Activated naive CD4-positive, alpha-beta T cell treated with anti-CD3 and anti-CD28 coated beads, Interleukin-2, amount 10 ng/mL, durations not matched to agents 7 days and 5 days (primary cell): Measurements from ENCODE around the gene CACNG7.

Experiments used
- CTCF ChIA-PET: fragments of 350-600 bp; sonication (Branson Sonifier 250); formaldehyde crosslinking; loops from one replicate; lab custom pipeline; 2021; ENCODE audit warnings: antibody characterized with exemption; lab: Charles Lee
- DNase-seq: peaks from one replicate; pipeline ENCODE4 v3.0.0-alpha.2; 2020
- H3K27ac Mint-ChIP-seq: one replicate; pipeline ENCODE4 v1.8.0; 2021; ENCODE audit warnings: mild to moderate bottlenecking, moderate library complexity, mixed read lengths
- H3K27me3 Mint-ChIP-seq: one replicate; pipeline ENCODE4 v1.8.0; 2021; ENCODE audit warnings: mild to moderate bottlenecking, mixed read lengths
- H3K36me3 Mint-ChIP-seq: one replicate; pipeline ENCODE4 v1.8.0; 2021; ENCODE audit warnings: mixed read lengths
- H3K4me1 Mint-ChIP-seq: one replicate; pipeline ENCODE4 v1.8.0; 2021; ENCODE audit warnings: mixed read lengths
- H3K4me3 Mint-ChIP-seq: one replicate; pipeline ENCODE4 v1.8.0; 2021; ENCODE audit warnings: mild to moderate bottlenecking, moderate library complexity, mixed read lengths
- H3K9me3 Mint-ChIP-seq: one replicate; pipeline ENCODE4 v1.8.0; 2021; ENCODE audit warnings: mixed read lengths

CACNG7 gene

GRCh38 chr19:53872762-53873161 lies 36.3 kb upstream of the CACNG7 start:
- Mint-ChIP-seq H3K4me3 (no peak overlapping the region), H3K4me1 (peaks cover 69% of the 10 kb centered on the region)

GRCh38 chr19:53873773-53874605 lies 35.1 kb upstream of the CACNG7 start:
- H3K4me3 Mint-ChIP-seq, result peak overlapping the region; percentile 45
- no peaks in the 10 kb centered on the region for H3K27me3 Mint-ChIP-seq
- peaks cover 56% of the 10 kb centered on the region for H3K36me3 Mint-ChIP-seq
- CTCF ChIA-PET, result no interaction called here
- peaks cover 78% of the 10 kb centered on the region for H3K4me1 Mint-ChIP-seq
- H3K9me3 Mint-ChIP-seq, result peaks cover 5% of the 10 kb centered on the region
- DNase-seq, result no peak
- H3K27ac Mint-ChIP-seq, result peak overlapping the region; percentile 93

More at GRCh38 chr19:53872762-53873161, 36.3 kb upstream of the CACNG7 start:
- no peaks in the 10 kb centered on the region for H3K27me3 Mint-ChIP-seq
- no peak for DNase-seq
- H3K36me3 Mint-ChIP-seq, result peaks cover 56% of the 10 kb centered on the region
- peak overlapping the region; percentile 68 for H3K27ac Mint-ChIP-seq
- CTCF ChIA-PET, result no interaction called here
- H3K9me3 Mint-ChIP-seq, result peaks cover 5% of the 10 kb centered on the region

- peak; percentile 58 for DNase-seq
- H3K36me3 Mint-ChIP-seq, result peaks cover 55% of the 10 kb centered on the region
- H3K27me3 Mint-ChIP-seq, result no peaks in the 10 kb centered on the region
- H3K27ac Mint-ChIP-seq, result peak overlapping the region; percentile 93
- H3K4me3 Mint-ChIP-seq, result peak overlapping the region; percentile 45
- CTCF ChIA-PET, result no interaction called here
- peaks cover 80% of the 10 kb centered on the region for H3K4me1 Mint-ChIP-seq
- peaks cover 5% of the 10 kb centered on the region for H3K9me3 Mint-ChIP-seq
Measured at GRCh38 chr19:53874606-53874990, 34.5 kb upstream of the CACNG7 start.

GRCh38 chr19:53875602-53876325 lies 33.3 kb upstream of the CACNG7 start:
- no peaks in the 10 kb centered on the region for H3K27me3 Mint-ChIP-seq
- peak overlapping the region; percentile 93 for H3K27ac Mint-ChIP-seq
- peaks cover 50% of the 10 kb centered on the region for H3K36me3 Mint-ChIP-seq
- H3K4me1 Mint-ChIP-seq, result peaks cover 75% of the 10 kb centered on the region
- peaks cover 5% of the 10 kb centered on the region for H3K9me3 Mint-ChIP-seq
- no peak for DNase-seq
- peak overlapping the region; percentile 31 for H3K4me3 Mint-ChIP-seq
- CTCF ChIA-PET, result no interaction called here

GRCh38 chr19:53876651-53877224 lies 32.3 kb upstream of the CACNG7 start:
- H3K27ac Mint-ChIP-seq, result peak overlapping the region; percentile 88

GRCh38 chr19:53877361-53877766 lies 31.7 kb upstream of the CACNG7 start:
- peak overlapping the region; percentile 88 for H3K27ac Mint-ChIP-seq

More at GRCh38 chr19:53876651-53877224, 32.3 kb upstream of the CACNG7 start:
- peaks cover 41% of the 10 kb centered on the region for H3K36me3 Mint-ChIP-seq
- H3K27me3 Mint-ChIP-seq, result no peaks in the 10 kb centered on the region
- no peak for DNase-seq
- H3K4me1 Mint-ChIP-seq, result peaks cover 65% of the 10 kb centered on the region
- CTCF ChIA-PET, result interaction anchor here (0.5 kb wide), 1 partner anchor 147 kb away, joined by 3 read pairs; no protein-coding TSS in a partner anchor
- peaks cover 5% of the 10 kb centered on the region for H3K9me3 Mint-ChIP-seq
- H3K4me3 Mint-ChIP-seq, result peak overlapping the region; percentile 11

GRCh38 chr19:53878776-53879139 lies 30.3 kb upstream of the CACNG7 start:
- Mint-ChIP-seq H3K27ac (no peak overlapping the region), H3K36me3 (peaks cover 30% of the 10 kb centered on the region), H3K27me3 (no peaks in the 10 kb centered on the region), H3K4me3 (no peak overlapping the region), H3K9me3 (peaks cover 5% of the 10 kb centered on the region), H3K4me1 (peaks cover 55% of the 10 kb centered on the region)
- CTCF ChIA-PET, result interaction anchor here (1.0 to 1.1 kb wide), 3 partner anchors 10 to 27 kb away, joined by 3 to 4 read pairs (median 3); no protein-coding TSS in a partner anchor
- no peak for DNase-seq

More at GRCh38 chr19:53877361-53877766, 31.7 kb upstream of the CACNG7 start:
- peaks cover 40% of the 10 kb centered on the region for H3K36me3 Mint-ChIP-seq
- H3K27me3 Mint-ChIP-seq, result no peaks in the 10 kb centered on the region
- H3K4me1 Mint-ChIP-seq, result peaks cover 63% of the 10 kb centered on the region
- peak overlapping the region; percentile 2 for H3K4me3 Mint-ChIP-seq
- peaks cover 5% of the 10 kb centered on the region for H3K9me3 Mint-ChIP-seq
- peak; percentile 73 for DNase-seq
- CTCF ChIA-PET, result no interaction called here

GRCh38 chr19:53879140-53880081 lies 29.7 kb upstream of the CACNG7 start:
- no peaks in the 10 kb centered on the region for H3K27me3 Mint-ChIP-seq

GRCh38 chr19:53880711-53881481 lies 28.2 kb upstream of the CACNG7 start:
- Mint-ChIP-seq H3K9me3 (no peaks in the 10 kb centered on the region), H3K27me3 (no peaks in the 10 kb centered on the region), H3K4me3 (no peak overlapping the region), H3K4me1 (peaks cover 36% of the 10 kb centered on the region), H3K36me3 (peaks cover 12% of the 10 kb centered on the region), H3K27ac (no peak overlapping the region)
- CTCF ChIA-PET, result interaction anchor here (1.1 to 1.7 kb wide), 5 partner anchors 12 to 145 kb away, joined by 3 to 5 read pairs (median 4); no protein-coding TSS in a partner anchor
- no peak for DNase-seq

More at GRCh38 chr19:53879140-53880081, 29.7 kb upstream of the CACNG7 start:
- Mint-ChIP-seq H3K4me3 (no peak overlapping the region), H3K4me1 (peaks cover 51% of the 10 kb centered on the region), H3K36me3 (peaks cover 23% of the 10 kb centered on the region), H3K27ac (no peak overlapping the region), H3K9me3 (peaks cover 2% of the 10 kb centered on the region)
- CTCF ChIA-PET, result interaction anchor here (1.1 kb wide), 2 partner anchors 10 to 27 kb away, joined by 3 to 4 read pairs; no protein-coding TSS in a partner anchor
- DNase-seq, result peak; percentile 89

- H3K9me3 Mint-ChIP-seq, result no peaks in the 10 kb centered on the region
- CTCF ChIA-PET, result interaction anchor here (1.1 to 1.7 kb wide), 6 partner anchors 10 to 144 kb away, joined by 3 to 5 read pairs (median 4); no protein-coding TSS in a partner anchor
- H3K4me1 Mint-ChIP-seq, result peaks cover 29% of the 10 kb centered on the region
- peak; percentile 81 for DNase-seq
- H3K36me3 Mint-ChIP-seq, result peaks cover 7% of the 10 kb centered on the region
- no peak within 1 kb of the TSS for H3K27ac Mint-ChIP-seq
- H3K27me3 Mint-ChIP-seq, result no peaks in the 10 kb centered on the region
- peak within 1 kb of the TSS; percentile 19 for H3K4me3 Mint-ChIP-seq
Measured at GRCh38 chr19:53881482-53882390, 27.3 kb upstream of the CACNG7 start, which contains the start of gene PRKCG. TSS of gene PRKCG (plus strand) at chr19:53882197. CDS start at chr19:53882495, 298 bp downstream.

- Mint-ChIP-seq H3K36me3 (no peaks in the 10 kb centered on the region), H3K27ac (no peak overlapping the region), H3K27me3 (no peaks in the 10 kb centered on the region), H3K4me1 (peaks cover 21% of the 10 kb centered on the region), H3K4me3 (peak overlapping the region; percentile 19), H3K9me3 (no peaks in the 10 kb centered on the region)
- DNase-seq, result no peak
- CTCF ChIA-PET, result interaction anchor here (0.9 to 1.7 kb wide), 5 partner anchors 11 to 29 kb away, joined by 3 to 5 read pairs (median 5); no protein-coding TSS in a partner anchor
Measured at GRCh38 chr19:53882391-53883050, 26.6 kb upstream of the CACNG7 start.
